Measurements from ENCODE around the gene TECPR1. TPM values are rescaled to one million over a fixed set of nuclear protein-coding genes. Genes with fewer than 3 reads are reported as not detected.
A peak's percentile ranks its signal among the peaks of the same experiment; 100 is the strongest.

Gene TECPR1
- total and polyA plus RNA-seq, 2 donors (not counting 1 experiment from before 2014, with no cell fraction given), result 20.9 to 52.2 TPM

GRCh38 chr7:98209166-98209920, 42.7 kb downstream of the TECPR1 start:
- WGBS (ENCODE audit: insufficient coverage), result 100% methylated on average over 11 of the region's 17 CpGs
- no peak for DNase-seq
- POLR2A ChIA-PET, result no interaction called here
- no peak overlapping the region for H2AFZ ChIP-seq (ENCODE audit: insufficient read depth, low read depth, low read length, poor library complexity, severe bottlenecking)
- no peak overlapping the region for H3K27ac ChIP-seq (ENCODE audit: low read length in 2 of 2)
- TF ChIP-seq, protein P1, sequence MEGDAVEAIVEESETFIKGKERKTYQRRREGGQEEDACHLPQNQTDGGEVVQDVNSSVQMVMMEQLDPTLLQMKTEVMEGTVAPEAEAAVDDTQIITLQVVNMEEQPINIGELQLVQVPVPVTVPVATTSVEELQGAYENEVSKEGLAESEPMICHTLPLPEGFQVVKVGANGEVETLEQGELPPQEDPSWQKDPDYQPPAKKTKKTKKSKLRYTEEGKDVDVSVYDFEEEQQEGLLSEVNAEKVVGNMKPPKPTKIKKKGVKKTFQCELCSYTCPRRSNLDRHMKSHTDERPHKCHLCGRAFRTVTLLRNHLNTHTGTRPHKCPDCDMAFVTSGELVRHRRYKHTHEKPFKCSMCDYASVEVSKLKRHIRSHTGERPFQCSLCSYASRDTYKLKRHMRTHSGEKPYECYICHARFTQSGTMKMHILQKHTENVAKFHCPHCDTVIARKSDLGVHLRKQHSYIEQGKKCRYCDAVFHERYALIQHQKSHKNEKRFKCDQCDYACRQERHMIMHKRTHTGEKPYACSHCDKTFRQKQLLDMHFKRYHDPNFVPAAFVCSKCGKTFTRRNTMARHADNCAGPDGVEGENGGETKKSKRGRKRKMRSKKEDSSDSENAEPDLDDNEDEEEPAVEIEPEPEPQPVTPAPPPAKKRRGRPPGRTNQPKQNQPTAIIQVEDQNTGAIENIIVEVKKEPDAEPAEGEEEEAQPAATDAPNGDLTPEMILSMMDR (IDR thresholded peaks at IDR 0.05), result no peak
- no peak for TF ChIP-seq EZH2 (IDR thresholded peaks at IDR 0.05; ENCODE audit: borderline replicate concordance, insufficient read depth, low read depth, low read length, poor library complexity, severe bottlenecking)
- Mint-ChIP-seq H3K27me3 (peaks cover 12% of the 10 kb centered on the region), H3K4me3 (peak overlapping the region; percentile 60), H3K9me3 (ENCODE audit: insufficient read depth) (no peaks in the 10 kb centered on the region), H3K4me1 (peaks cover 19% of the 10 kb centered on the region), H3K27ac (peak overlapping the region; percentile 26)
- ATAC-seq (ENCODE audit: low read depth), result no peak
- CTCF ChIA-PET, result no interaction called here
- H3K9me3 ChIP-seq (ENCODE audit: control extremely low read depth in 1 of 3, control insufficient read depth in 2 of 3, insufficient read depth in 1 of 3, low read length in 2 of 3), result peaks cover 0 to 23% (median 0%) of the 10 kb centered on the region in 3 donors
- peaks cover 12 to 15% of the 10 kb centered on the region in 2 donors for H3K4me1 ChIP-seq (ENCODE audit: control insufficient read depth in 2 of 2, insufficient read depth in 2 of 2, low read length in 2 of 2)
- no peak overlapping the region for H3K4me3 ChIP-seq (ENCODE audit: control extremely low read depth in 1 of 5, extremely low read depth in 1 of 5, insufficient read depth in 1 of 5, low read depth in 2 of 5, low read length in 4 of 5)
- intact Hi-C loops (cut with micrococcal nuclease), result no loop called here
- H3K36me3 ChIP-seq (replicated peaks in 1 of 2; ENCODE audit: control extremely low read depth in 1 of 2, control insufficient read depth in 1 of 2, extremely low read depth in 1 of 2, insufficient read depth in 2 of 2, low read length in 1 of 2), result peaks cover 0 to 7% of the 10 kb centered on the region in 2 experiments
- H3K9ac ChIP-seq (ENCODE audit: low read length), result no peak overlapping the region
- H3K27me3 ChIP-seq (replicated peaks in 1 of 4; ENCODE audit: control extremely low read depth in 1 of 4, control insufficient read depth in 3 of 4, insufficient read depth in 4 of 4, low read length in 3 of 4), result peaks cover 0 to 29% (median 10%) of the 10 kb centered on the region in 4 experiments
- H3K4me2 ChIP-seq (replicated peaks; ENCODE audit: low read depth, low read length, poor library complexity, severe bottlenecking), result no peak overlapping the region
- H4K20me1 ChIP-seq (ENCODE audit: control insufficient read depth, insufficient read depth, low read length, poor library complexity, severe bottlenecking), result peaks cover 5% of the 10 kb centered on the region
- no peaks in the 10 kb centered on the region for H3K79me2 ChIP-seq (ENCODE audit: control insufficient read depth, insufficient read depth, low read length)

Data from B cell (primary cell).